ENCODE data around the gene NFAM1.

Gene NFAM1

GRCh38 chr22:42459287-42460063, 27.3 kb upstream of the NFAM1 start (continued):
- TF ChIP-seq, protein P1, sequence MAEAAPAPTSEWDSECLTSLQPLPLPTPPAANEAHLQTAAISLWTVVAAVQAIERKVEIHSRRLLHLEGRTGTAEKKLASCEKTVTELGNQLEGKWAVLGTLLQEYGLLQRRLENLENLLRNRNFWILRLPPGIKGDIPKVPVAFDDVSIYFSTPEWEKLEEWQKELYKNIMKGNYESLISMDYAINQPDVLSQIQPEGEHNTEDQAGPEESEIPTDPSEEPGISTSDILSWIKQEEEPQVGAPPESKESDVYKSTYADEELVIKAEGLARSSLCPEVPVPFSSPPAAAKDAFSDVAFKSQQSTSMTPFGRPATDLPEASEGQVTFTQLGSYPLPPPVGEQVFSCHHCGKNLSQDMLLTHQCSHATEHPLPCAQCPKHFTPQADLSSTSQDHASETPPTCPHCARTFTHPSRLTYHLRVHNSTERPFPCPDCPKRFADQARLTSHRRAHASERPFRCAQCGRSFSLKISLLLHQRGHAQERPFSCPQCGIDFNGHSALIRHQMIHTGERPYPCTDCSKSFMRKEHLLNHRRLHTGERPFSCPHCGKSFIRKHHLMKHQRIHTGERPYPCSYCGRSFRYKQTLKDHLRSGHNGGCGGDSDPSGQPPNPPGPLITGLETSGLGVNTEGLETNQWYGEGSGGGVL (tag by site-specific recombination; IDR thresholded peaks at IDR 0.05): 0 out of 2 replicates have a peak, but pooled peaks have one; percentile 5
- no peak for TF ChIP-seq ZNF121 (tag by site-specific recombination; IDR thresholded peaks at IDR 0.05)
- peak; percentile 82 for TF ChIP-seq ZNF10 (tag by site-specific recombination; IDR thresholded peaks at IDR 0.05)
- no peak for TF ChIP-seq ZNF571 (tag by site-specific recombination; IDR thresholded peaks at IDR 0.05)
- TF ChIP-seq, protein P2, sequence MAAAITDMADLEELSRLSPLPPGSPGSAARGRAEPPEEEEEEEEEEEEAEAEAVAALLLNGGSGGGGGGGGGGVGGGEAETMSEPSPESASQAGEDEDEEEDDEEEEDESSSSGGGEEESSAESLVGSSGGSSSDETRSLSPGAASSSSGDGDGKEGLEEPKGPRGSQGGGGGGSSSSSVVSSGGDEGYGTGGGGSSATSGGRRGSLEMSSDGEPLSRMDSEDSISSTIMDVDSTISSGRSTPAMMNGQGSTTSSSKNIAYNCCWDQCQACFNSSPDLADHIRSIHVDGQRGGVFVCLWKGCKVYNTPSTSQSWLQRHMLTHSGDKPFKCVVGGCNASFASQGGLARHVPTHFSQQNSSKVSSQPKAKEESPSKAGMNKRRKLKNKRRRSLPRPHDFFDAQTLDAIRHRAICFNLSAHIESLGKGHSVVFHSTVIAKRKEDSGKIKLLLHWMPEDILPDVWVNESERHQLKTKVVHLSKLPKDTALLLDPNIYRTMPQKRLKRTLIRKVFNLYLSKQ (tag by site-specific recombination; IDR thresholded peaks at IDR 0.05; ENCODE audit: borderline replicate concordance): no peak
- TF ChIP-seq KLF1 (tag by site-specific recombination; IDR thresholded peaks at IDR 0.05): no peak
- no peak for TF ChIP-seq ZNF223 (tag by site-specific recombination; IDR thresholded peaks at IDR 0.05)
- 0 out of 2 replicates have a peak, but pooled peaks have one; percentile 32 for TF ChIP-seq ZNF692 (tag by site-specific recombination; IDR thresholded peaks at IDR 0.05)
- no peak for TF ChIP-seq SP2 (tag by site-specific recombination; IDR thresholded peaks at IDR 0.05)
- no peak for TF ChIP-seq RBAK (tag by site-specific recombination; IDR thresholded peaks at IDR 0.05)
- TF ChIP-seq IKZF3 (tag by site-specific recombination; IDR thresholded peaks at IDR 0.05): no peak
- no peak for TF ChIP-seq ZNF623 (tag by site-specific recombination; IDR thresholded peaks at IDR 0.05)
- TF ChIP-seq ZNF561 (tag by site-specific recombination; IDR thresholded peaks at IDR 0.05; ENCODE audit: borderline replicate concordance): no peak
- TF ChIP-seq ZNF354C (tag by site-specific recombination; IDR thresholded peaks at IDR 0.05; ENCODE audit: borderline replicate concordance, low read depth): no peak
- TF ChIP-seq ZNF777 (tag by site-specific recombination; IDR thresholded peaks at IDR 0.05; ENCODE audit: borderline replicate concordance): no peak
- TF ChIP-seq, protein P3, sequence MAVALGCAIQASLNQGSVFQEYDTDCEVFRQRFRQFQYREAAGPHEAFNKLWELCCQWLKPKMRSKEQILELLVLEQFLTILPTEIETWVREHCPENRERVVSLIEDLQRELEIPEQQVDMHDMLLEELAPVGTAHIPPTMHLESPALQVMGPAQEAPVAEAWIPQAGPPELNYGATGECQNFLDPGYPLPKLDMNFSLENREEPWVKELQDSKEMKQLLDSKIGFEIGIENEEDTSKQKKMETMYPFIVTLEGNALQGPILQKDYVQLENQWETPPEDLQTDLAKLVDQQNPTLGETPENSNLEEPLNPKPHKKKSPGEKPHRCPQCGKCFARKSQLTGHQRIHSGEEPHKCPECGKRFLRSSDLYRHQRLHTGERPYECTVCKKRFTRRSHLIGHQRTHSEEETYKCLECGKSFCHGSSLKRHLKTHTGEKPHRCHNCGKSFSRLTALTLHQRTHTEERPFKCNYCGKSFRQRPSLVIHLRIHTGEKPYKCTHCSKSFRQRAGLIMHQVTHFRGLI (tag by site-specific recombination; IDR thresholded peaks at IDR 0.05): no peak
- no peak for TF ChIP-seq HOXD13 (CRISPR knock-in tag; IDR thresholded peaks at IDR 0.05; ENCODE audit: borderline replicate concordance)
- TF ChIP-seq GFI1B (tag by site-specific recombination; IDR thresholded peaks at IDR 0.05): peak; percentile 64; the same call in 1 of the 2 replicates
- TF ChIP-seq ZNF624 (tag by site-specific recombination; IDR thresholded peaks at IDR 0.05): no peak
- TF ChIP-seq ZNF274 (IDR thresholded peaks at IDR 0.05; ENCODE audit: low read length): no peak
- no peak for TF ChIP-seq ZNF274 (tag by site-specific recombination; IDR thresholded peaks at IDR 0.05; ENCODE audit: borderline replicate concordance)

DNA sequence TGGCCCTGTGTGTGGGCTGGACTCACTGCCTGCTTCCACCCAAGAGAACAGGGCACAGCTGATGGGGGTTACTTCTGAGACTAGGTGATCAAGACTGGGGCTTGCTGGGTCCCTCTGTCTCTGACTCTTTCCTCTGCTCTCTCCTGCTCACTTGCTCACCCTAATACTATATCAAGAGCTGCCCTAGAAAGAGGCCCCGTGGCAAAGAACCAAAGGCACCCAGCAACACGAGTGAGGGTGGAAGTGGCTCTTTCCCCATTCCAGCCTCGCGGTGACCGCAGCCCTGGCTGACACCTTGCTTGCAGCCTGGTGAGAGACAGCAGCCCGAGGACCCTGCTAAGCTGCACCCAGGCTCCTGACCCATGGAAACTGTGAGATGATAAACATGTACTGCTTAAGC, 20.7 kb upstream of the NFAM1 start:
- ChIA-PET POLR2A (no interaction called here), CTCF (interaction anchor here (1.0 to 1.4 kb wide), 3 partner anchors 8 to 180 kb away, joined by 3 to 8 read pairs (median 3); no protein-coding TSS in a partner anchor)
- no peaks in the 10 kb centered on the region for H3K4me1 ChIP-seq (ENCODE audit: control insufficient read depth, insufficient read depth, low read length)
- no peaks in the 10 kb centered on the region for H3K9me3 ChIP-seq (ENCODE audit: control insufficient read depth, insufficient read depth, low read depth, low read length)
- H3K4me3 ChIP-seq (ENCODE audit: low read depth, low read length): no peak overlapping the region
- no peaks in the 10 kb centered on the region for H3K36me3 ChIP-seq (ENCODE audit: control insufficient read depth in 2 of 2, insufficient read depth in 1 of 2, low read length in 2 of 2)
- H3K27ac ChIP-seq (ENCODE audit: extremely low read depth, low read depth, low read length): no peak overlapping the region
- TF ChIP-seq SCRT1 (tag by site-specific recombination; IDR thresholded peaks at IDR 0.05; ENCODE audit: borderline replicate concordance) (no peak), BCL11B (tag by site-specific recombination; IDR thresholded peaks at IDR 0.05; ENCODE audit: low read depth) (no peak), ZNF223 (tag by site-specific recombination; IDR thresholded peaks at IDR 0.05) (no peak), ZNF391 (tag by site-specific recombination; IDR thresholded peaks at IDR 0.05; ENCODE audit: borderline replicate concordance, low read depth) (no peak), REPIN1 (tag by site-specific recombination; IDR thresholded peaks at IDR 0.05; ENCODE audit: low read depth) (no peak), SP2 (tag by site-specific recombination; IDR thresholded peaks at IDR 0.05) (no peak), ZBTB6 (tag by site-specific recombination; IDR thresholded peaks at IDR 0.05) (no peak), YY1 (tag by site-specific recombination; IDR thresholded peaks at IDR 0.05) (no peak), ZNF571 (tag by site-specific recombination; IDR thresholded peaks at IDR 0.05) (no peak)

Measured in HEK293 (cell line).